Chondrocyte (in vitro differentiated cells): ENCODE data around the gene FNDC4. TPM values are rescaled to one million over a fixed set of nuclear protein-coding genes. Genes with fewer than 3 reads are reported as not detected.

Experiments
- DNase-seq: peaks from one replicate; pipeline ENCODE4 v3.0.0; 2021; ENCODE audit warnings: mixed read lengths, low spot score
- H3K27ac Mint-ChIP-seq: one replicate; pipeline ENCODE4 v1.8.0; 2021; ENCODE audit warnings: mild to moderate bottlenecking, moderate library complexity, mixed read lengths; ENCODE audit not compliant: unreplicated experiment
- H3K27me3 Mint-ChIP-seq: 2 replicates; pipeline ENCODE4 v1.8.0; 2021; ENCODE audit warnings: low read depth, mixed read lengths
- H3K36me3 Mint-ChIP-seq: 2 replicates; pipeline ENCODE4 v1.8.0; 2021; ENCODE audit warnings: low read depth, mixed read lengths
- H3K4me1 Mint-ChIP-seq: 2 replicates; pipeline ENCODE4 v1.8.0; 2021; ENCODE audit warnings: low read depth, mild to moderate bottlenecking, mixed read lengths
- H3K4me3 Mint-ChIP-seq: one replicate; pipeline ENCODE4 v1.8.0; 2021; ENCODE audit warnings: mild to moderate bottlenecking, moderate library complexity, mixed read lengths; ENCODE audit not compliant: unreplicated experiment
- H3K9me3 Mint-ChIP-seq: 2 replicates; pipeline ENCODE4 v1.8.0; 2021; ENCODE audit warnings: low read depth, mixed read lengths
- CTCF ChIP-seq: fragments of 200-600 bp; sonication (generic); IDR thresholded peaks from 2 replicates; pipeline ENCODE4 v1.5.0; 2021; ENCODE audit warnings: antibody characterized with exemption, mild to moderate bottlenecking, moderate library complexity
- total RNA-seq: library from RNA; stranded (reverse); gene quantifications from 3 replicates; pipeline ENCODE4 v1.2.1, GENCODE V29; 2021

FNDC4 gene
- total RNA-seq, 1 donor from 2014 or later: 17.7 TPM

- DNase-seq: no peak
- peaks cover 9% of the 10 kb centered on the region for H3K9me3 Mint-ChIP-seq
- TF ChIP-seq CTCF: no peak
- H3K27ac Mint-ChIP-seq: no peak overlapping the region
- H3K36me3 Mint-ChIP-seq: no peaks in the 10 kb centered on the region
- no peak overlapping the region for H3K4me3 Mint-ChIP-seq
- H3K4me1 Mint-ChIP-seq: no peaks in the 10 kb centered on the region
- H3K27me3 Mint-ChIP-seq: peaks cover 24% of the 10 kb centered on the region
These were observed 37.0 kb upstream of the FNDC4 start for GRCh38 chr2:27531983-27532382.

- no peaks in the 10 kb centered on the region for H3K36me3 Mint-ChIP-seq
- no peak overlapping the region for H3K27ac Mint-ChIP-seq
- H3K4me3 Mint-ChIP-seq: no peak overlapping the region
- H3K9me3 Mint-ChIP-seq: peaks cover 9% of the 10 kb centered on the region
- peaks cover 21% of the 10 kb centered on the region for H3K27me3 Mint-ChIP-seq
- no peak for DNase-seq
- H3K4me1 Mint-ChIP-seq: no peaks in the 10 kb centered on the region
- no peak for TF ChIP-seq CTCF
These were observed 32.2 kb upstream of the FNDC4 start for GRCh38 chr2:27527182-27527581.

- Mint-ChIP-seq H3K27ac (no peak overlapping the region), H3K36me3 (no peaks in the 10 kb centered on the region), H3K9me3 (no peaks in the 10 kb centered on the region), H3K4me3 (no peak overlapping the region), H3K4me1 (no peaks in the 10 kb centered on the region), H3K27me3 (peaks cover 7% of the 10 kb centered on the region)
- TF ChIP-seq CTCF: no peak
- no peak for DNase-seq
These were observed 27.5 kb upstream of the FNDC4 start for GRCh38 chr2:27522400-27522945.

- no peaks in the 10 kb centered on the region for H3K4me1 Mint-ChIP-seq
- no peaks in the 10 kb centered on the region for H3K36me3 Mint-ChIP-seq
- H3K9me3 Mint-ChIP-seq: no peaks in the 10 kb centered on the region
- no peak for DNase-seq
- H3K27me3 Mint-ChIP-seq: peaks cover 7% of the 10 kb centered on the region
- no peak overlapping the region for H3K27ac Mint-ChIP-seq
- no peak for TF ChIP-seq CTCF
- H3K4me3 Mint-ChIP-seq: no peak overlapping the region
These were observed 25.3 kb upstream of the FNDC4 start for GRCh38 chr2:27520316-27520715.

- no peak for DNase-seq
- no peaks in the 10 kb centered on the region for H3K36me3 Mint-ChIP-seq
- no peaks in the 10 kb centered on the region for H3K9me3 Mint-ChIP-seq
- peaks cover 10% of the 10 kb centered on the region for H3K27me3 Mint-ChIP-seq
- H3K27ac Mint-ChIP-seq: no peak overlapping the region
- no peaks in the 10 kb centered on the region for H3K4me1 Mint-ChIP-seq
- TF ChIP-seq CTCF: no peak
- H3K4me3 Mint-ChIP-seq: no peak overlapping the region
These were observed 23.7 kb upstream of the FNDC4 start for GRCh38 chr2:27518782-27519113.
